GM12878 (cell line): ENCODE data around the gene PCDHB3. TPM values are rescaled to one million over a fixed set of nuclear protein-coding genes. Genes with fewer than 3 reads are reported as not detected.

ENCODE experiments used
- ATAC-seq: fragments of 200-7000 bp; cut with Tn5 transposase; 3 replicates; pipeline ENCODE4 v1.9.1; 2020; ENCODE audit warnings: mild to moderate bottlenecking, moderate library complexity
- BruUV-seq: library from RNA; stranded (reverse); fragments of 400-500 nt; replicated peaks from 2 replicates; lab custom pipeline; 2021; lab: Mats Ljungman, UMichigan
- CTCF ChIA-PET: fragments of 300-600 bp; sonication (Branson Sonifier 250); formaldehyde crosslinking; extraction: SDS; loops from one replicate; lab custom pipeline; 2021; ENCODE audit warnings: inconsistent platforms; lab: Yijun Ruan, JAX
- POLR2A ChIA-PET: fragments of 350-600 bp; formaldehyde crosslinking; extraction: SDS; loops from one replicate; lab custom pipeline; 2021; ENCODE audit warnings: inconsistent platforms; lab: Charles Lee
- RAD21 ChIA-PET: fragments of 300-600 bp; sonication (Branson Sonifier 250); formaldehyde crosslinking; loops from one replicate; lab custom pipeline; 2023; ENCODE audit warnings: antibody characterized with exemption; ENCODE audit not compliant: unreplicated experiment; lab: Charles Lee
- SMC1A ChIA-PET: fragments of 300-600 bp; sonication (Branson Sonifier 250); formaldehyde crosslinking; loops from one replicate; lab custom pipeline; 2023; ENCODE audit not compliant: unreplicated experiment, uncharacterized antibody; lab: Charles Lee
- DNase-seq: peaks from one replicate; pipeline ENCODE4 v3.0.0-alpha.2; 2011; ENCODE audit warnings: low read depth, low spot score
- FAIRE-seq: peaks from 3 replicates; lab custom pipeline; 2011; peaks lifted over from hg19 to GRCh38; lab: Jason Lieb, UNC
- H2AFZ ChIP-seq: 2 replicates; pipeline ENCODE4 v1.6.0; 2011; ENCODE audit warnings: low read depth, low read length, control low read depth; ENCODE audit not compliant: control insufficient read depth
- H3K27ac ChIP-seq: 2 replicates; pipeline ENCODE4 v1.5.1; 2011; ENCODE audit warnings: control low read depth; ENCODE audit not compliant: control insufficient read depth, insufficient read depth
- H3K27me3 ChIP-seq, 2 experiments: replicated peaks in 1 of 2; 2 replicates each; pipeline versions ENCODE4 v1.6.0 to v1.6.1; 2011; ENCODE audit warnings: low read length in 1 of 2; ENCODE audit not compliant: control insufficient read depth in 2 of 2, insufficient read depth in 2 of 2
- H3K36me3 ChIP-seq, 2 experiments: 2 replicates each; pipeline ENCODE4 v1.5.1; 2011; ENCODE audit warnings: low read length in 1 of 2; ENCODE audit not compliant: control insufficient read depth in 2 of 2, insufficient read depth in 2 of 2
- H3K4me1 ChIP-seq: 2 replicates; pipeline ENCODE4 v1.6.1; 2011; ENCODE audit warnings: mild to moderate bottlenecking, low read length, moderate library complexity, mixed read lengths; ENCODE audit not compliant: control insufficient read depth, insufficient read depth
- H3K4me2 ChIP-seq: 2 replicates; pipeline ENCODE4 v1.6.0; 2011; ENCODE audit warnings: control low read depth; ENCODE audit not compliant: control insufficient read depth, insufficient read depth
- H3K4me3 ChIP-seq: fragments of 200-600 bp; sonication (generic); 2 replicates; pipeline ENCODE4 v1.5.1; 2016
- H3K79me2 ChIP-seq: 2 replicates; pipeline ENCODE4 v1.6.0; 2011; ENCODE audit warnings: low read length; ENCODE audit not compliant: control insufficient read depth, insufficient read depth
- H3K9ac ChIP-seq: 2 replicates; pipeline ENCODE4 v1.8.0; 2011; ENCODE audit warnings: low read length, control low read depth, mixed read lengths; ENCODE audit not compliant: control insufficient read depth, insufficient read depth
- H3K9me3 ChIP-seq: replicated peaks from 3 replicates; pipeline ENCODE4 v1.5.1; 2011; ENCODE audit warnings: mild to moderate bottlenecking, low read length; ENCODE audit not compliant: control insufficient read depth, insufficient read depth
- H4K20me1 ChIP-seq: 2 replicates; pipeline ENCODE4 v1.6.0; 2011; ENCODE audit not compliant: control insufficient read depth, insufficient read depth
- CREM ChIP-seq: IDR thresholded peaks from 2 replicates; pipeline ENCODE4 v1.6.1; 2014; ENCODE audit warnings: antibody characterized with exemption, low read depth
- ELK1 ChIP-seq: IDR thresholded peaks from 2 replicates; pipeline ENCODE4 v1.6.1; 2012; ENCODE audit warnings: low read depth, low read length, improper control_type of control experiment
- HDAC6 ChIP-seq: fragments of 200-600 bp; sonication (generic); IDR thresholded peaks from one replicate; pipeline ENCODE4 v1.8.0; 2017; ENCODE audit warnings: antibody characterized with exemption; ENCODE audit not compliant: unreplicated experiment
- HSF1 ChIP-seq: fragments of 150-350 bp; IDR thresholded peaks from 2 replicates; pipeline ENCODE4 v1.6.1; 2014; ENCODE audit warnings: mild to moderate bottlenecking, low read depth, low read length
- NBN ChIP-seq: fragments of 450-650 bp; IDR thresholded peaks from 2 replicates; pipeline ENCODE4 v1.6.1; 2016
- PKNOX1 ChIP-seq: fragments of 450-650 bp; IDR thresholded peaks from 2 replicates; pipeline ENCODE4 v1.6.1; 2016; ENCODE audit warnings: mild to moderate bottlenecking
- RUNX3 ChIP-seq: IDR thresholded peaks from 2 replicates; pipeline ENCODE4 v1.6.1; 2012; ENCODE audit warnings: low read length, inconsistent platforms
- SMAD1 ChIP-seq: fragments of 450-650 bp; IDR thresholded peaks from 2 replicates; pipeline ENCODE4 v1.6.1; 2018; ENCODE audit warnings: mild to moderate bottlenecking, low read depth; ENCODE audit not compliant: partially characterized antibody
- SRF ChIP-seq, 2 experiments: IDR thresholded peaks; 2 replicates each; pipeline ENCODE4 v1.6.1; 2011; ENCODE audit warnings: low read depth in 2 of 2, low read length in 2 of 2, mild to moderate bottlenecking in 1 of 2, moderate library complexity in 1 of 2
- in situ Hi-C: fragments of 300-500 bp; cut with MboI; formaldehyde crosslinking; loops from 9 replicates; pipeline ENCODE4 v1.14.3; 2018; ENCODE audit warnings: mixed read lengths
- intact Hi-C: fragments of 100-400 bp; cut with micrococcal nuclease; formaldehyde crosslinking; loops from one replicate; pipeline ENCODE4 v1.14.2; 2022; ENCODE audit not compliant: unreplicated experiment
- polyA plus RNA-seq, 11 experiments: library from polyadenylated mRNA; depleted of rRNA in 4 of 11; unstranded in 6 of 11; stranded (reverse) in 5 of 11; fragments of >200 nt; fragmentation: Nextera tagmentation in 4 of 11; fragmentation: Illumina TruSeq in 1 of 11; extraction: Ambion mirVana in 4 of 11; extraction: Trizol in 1 of 11; gene quantifications; 1 replicate in 1 of 11; 2 replicates in 10 of 11; pipeline versions ENCODE4 v1.2.1 to v1.2.3, GENCODE V29; 2011 to 2016; ENCODE audit warnings: inconsistent platforms in 2 of 11, missing spikeins in 2 of 11, low read depth in 1 of 11
- total RNA-seq, 4 experiments: library from RNA; depleted of rRNA in 3 of 4; stranded (reverse); fragments of >200 nt in 3 of 4; fragmentation: Illumina TruSeq in 1 of 4; extraction: Trizol in 1 of 4; gene quantifications; 2 replicates each; pipeline versions ENCODE4 v1.2.1 to v1.2.3, GENCODE V29; 2013 to 2021
- TF ChIP-seq, protein P1 (sequence below): IDR thresholded peaks from 2 replicates; pipeline ENCODE4 v1.6.1; 2012; ENCODE audit warnings: low read depth, low read length, improper control_type of control experiment

The PCDHB3 gene
- total and polyA plus RNA-seq, 10 of the 15 experiments (the other 5 are each of a cell fraction or from before 2014, with no cell fraction given): not detected

DNA sequence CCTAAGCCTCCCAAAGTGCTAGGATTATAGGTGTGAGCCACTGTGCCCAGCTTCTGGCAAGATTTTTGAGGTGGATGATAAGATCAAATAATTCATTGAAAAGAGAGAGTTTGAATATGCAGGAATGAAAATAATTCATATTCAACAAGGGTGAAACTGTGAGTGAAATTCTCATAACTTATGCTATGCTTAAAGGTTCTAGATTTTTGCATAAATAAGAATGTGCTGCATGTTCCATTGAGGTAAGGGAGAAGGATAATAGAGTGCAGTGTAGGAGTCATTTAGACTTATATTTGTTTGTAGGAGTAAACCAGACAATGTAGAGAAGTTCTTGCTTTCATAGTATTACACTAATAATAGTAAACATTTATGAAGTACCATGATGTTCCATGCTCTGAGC, 18.0 kb upstream of the PCDHB3 start:
- SMC1A ChIA-PET: interaction anchor here (0.9 kb wide), 1 partner anchor 47 kb away, joined by 3 read pairs; no protein-coding TSS in a partner anchor
- POLR2A ChIA-PET: interaction anchor here (0.7 kb wide), 1 partner anchor 385 kb away, joined by 6 read pairs; no protein-coding TSS in a partner anchor
- Histone ChIP-seq H3K4me2 (no peak overlapping the region), H2AFZ (no peak overlapping the region), H3K9me3 (no peaks in the 10 kb centered on the region), H3K27me3 (no peaks in the 10 kb centered on the region), H3K36me3 (no peaks in the 10 kb centered on the region), H3K27ac (no peak overlapping the region), H3K4me3 (no peak overlapping the region), H3K79me2 (no peaks in the 10 kb centered on the region), H3K4me1 (no peaks in the 10 kb centered on the region)
- ATAC-seq: no peak
- no peak for DNase-seq
- in situ Hi-C loops: no loop called here
- no TSS peak for BruUV-seq
- no peak for TF ChIP-seq SRF (IDR thresholded peaks at IDR 0.05; ENCODE audit: low read depth in 2 of 2, low read length in 2 of 2)
- TF ChIP-seq SMAD1: no peak
- TF ChIP-seq PKNOX1: no peak
- no peak for TF ChIP-seq HDAC6
- TF ChIP-seq NBN: no peak
- TF ChIP-seq, protein P1, sequence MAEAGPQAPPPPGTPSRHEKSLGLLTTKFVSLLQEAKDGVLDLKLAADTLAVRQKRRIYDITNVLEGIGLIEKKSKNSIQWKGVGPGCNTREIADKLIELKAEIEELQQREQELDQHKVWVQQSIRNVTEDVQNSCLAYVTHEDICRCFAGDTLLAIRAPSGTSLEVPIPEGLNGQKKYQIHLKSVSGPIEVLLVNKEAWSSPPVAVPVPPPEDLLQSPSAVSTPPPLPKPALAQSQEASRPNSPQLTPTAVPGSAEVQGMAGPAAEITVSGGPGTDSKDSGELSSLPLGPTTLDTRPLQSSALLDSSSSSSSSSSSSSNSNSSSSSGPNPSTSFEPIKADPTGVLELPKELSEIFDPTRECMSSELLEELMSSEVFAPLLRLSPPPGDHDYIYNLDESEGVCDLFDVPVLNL: no peak
- TF ChIP-seq RUNX3: no peak
- TF ChIP-seq ELK1: no peak
- no peak for TF ChIP-seq CREM
- TF ChIP-seq HSF1: no peak
- TF ChIP-seq, all 136 proteins: peak for 0
- intact Hi-C loops: no loop called here
- no peak overlapping the region for H3K9ac ChIP-seq
- ChIA-PET CTCF (no interaction called here), RAD21 (no interaction called here)
- no peak for FAIRE-seq
- no peaks in the 10 kb centered on the region for H4K20me1 ChIP-seq
